HL-60 (cell line): ENCODE data around the gene FADS6.

ENCODE experiments used
- POLR2AphosphoS5 ChIP-seq: IDR thresholded peaks from 2 replicates; pipeline ENCODE4 v1.6.1; 2012; ENCODE audit warnings: low read depth
- TF ChIP-seq, protein P1 (sequence below): IDR thresholded peaks from one replicate; pipeline ENCODE4 v1.5.1; 2011; ENCODE audit warnings: low read length, control low read depth, inconsistent platforms; ENCODE audit not compliant: insufficient read depth
- TF ChIP-seq, protein P2 (sequence below): IDR thresholded peaks from 2 replicates; pipeline ENCODE4 v1.6.1; 2012; ENCODE audit warnings: low read depth; ENCODE audit not compliant: insufficient replicate concordance

GRCh38 chr17:74862919-74863318 lies 30.5 kb downstream of the FADS6 start:
- TF ChIP-seq, protein P1, sequence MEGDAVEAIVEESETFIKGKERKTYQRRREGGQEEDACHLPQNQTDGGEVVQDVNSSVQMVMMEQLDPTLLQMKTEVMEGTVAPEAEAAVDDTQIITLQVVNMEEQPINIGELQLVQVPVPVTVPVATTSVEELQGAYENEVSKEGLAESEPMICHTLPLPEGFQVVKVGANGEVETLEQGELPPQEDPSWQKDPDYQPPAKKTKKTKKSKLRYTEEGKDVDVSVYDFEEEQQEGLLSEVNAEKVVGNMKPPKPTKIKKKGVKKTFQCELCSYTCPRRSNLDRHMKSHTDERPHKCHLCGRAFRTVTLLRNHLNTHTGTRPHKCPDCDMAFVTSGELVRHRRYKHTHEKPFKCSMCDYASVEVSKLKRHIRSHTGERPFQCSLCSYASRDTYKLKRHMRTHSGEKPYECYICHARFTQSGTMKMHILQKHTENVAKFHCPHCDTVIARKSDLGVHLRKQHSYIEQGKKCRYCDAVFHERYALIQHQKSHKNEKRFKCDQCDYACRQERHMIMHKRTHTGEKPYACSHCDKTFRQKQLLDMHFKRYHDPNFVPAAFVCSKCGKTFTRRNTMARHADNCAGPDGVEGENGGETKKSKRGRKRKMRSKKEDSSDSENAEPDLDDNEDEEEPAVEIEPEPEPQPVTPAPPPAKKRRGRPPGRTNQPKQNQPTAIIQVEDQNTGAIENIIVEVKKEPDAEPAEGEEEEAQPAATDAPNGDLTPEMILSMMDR: no peak
- TF ChIP-seq, protein P2, sequence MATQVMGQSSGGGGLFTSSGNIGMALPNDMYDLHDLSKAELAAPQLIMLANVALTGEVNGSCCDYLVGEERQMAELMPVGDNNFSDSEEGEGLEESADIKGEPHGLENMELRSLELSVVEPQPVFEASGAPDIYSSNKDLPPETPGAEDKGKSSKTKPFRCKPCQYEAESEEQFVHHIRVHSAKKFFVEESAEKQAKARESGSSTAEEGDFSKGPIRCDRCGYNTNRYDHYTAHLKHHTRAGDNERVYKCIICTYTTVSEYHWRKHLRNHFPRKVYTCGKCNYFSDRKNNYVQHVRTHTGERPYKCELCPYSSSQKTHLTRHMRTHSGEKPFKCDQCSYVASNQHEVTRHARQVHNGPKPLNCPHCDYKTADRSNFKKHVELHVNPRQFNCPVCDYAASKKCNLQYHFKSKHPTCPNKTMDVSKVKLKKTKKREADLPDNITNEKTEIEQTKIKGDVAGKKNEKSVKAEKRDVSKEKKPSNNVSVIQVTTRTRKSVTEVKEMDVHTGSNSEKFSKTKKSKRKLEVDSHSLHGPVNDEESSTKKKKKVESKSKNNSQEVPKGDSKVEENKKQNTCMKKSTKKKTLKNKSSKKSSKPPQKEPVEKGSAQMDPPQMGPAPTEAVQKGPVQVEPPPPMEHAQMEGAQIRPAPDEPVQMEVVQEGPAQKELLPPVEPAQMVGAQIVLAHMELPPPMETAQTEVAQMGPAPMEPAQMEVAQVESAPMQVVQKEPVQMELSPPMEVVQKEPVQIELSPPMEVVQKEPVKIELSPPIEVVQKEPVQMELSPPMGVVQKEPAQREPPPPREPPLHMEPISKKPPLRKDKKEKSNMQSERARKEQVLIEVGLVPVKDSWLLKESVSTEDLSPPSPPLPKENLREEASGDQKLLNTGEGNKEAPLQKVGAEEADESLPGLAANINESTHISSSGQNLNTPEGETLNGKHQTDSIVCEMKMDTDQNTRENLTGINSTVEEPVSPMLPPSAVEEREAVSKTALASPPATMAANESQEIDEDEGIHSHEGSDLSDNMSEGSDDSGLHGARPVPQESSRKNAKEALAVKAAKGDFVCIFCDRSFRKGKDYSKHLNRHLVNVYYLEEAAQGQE: no peak
- no peak for TF ChIP-seq POLR2AphosphoS5
